GM23338 (cell line): ENCODE results near the gene FGGY. TPM values are rescaled to one million over a fixed set of nuclear protein-coding genes. Genes with fewer than 3 reads are reported as not detected.

ENCODE experiments used
- ATAC-seq: fragments of 200-7000 bp; cut with Tn5 transposase; 3 replicates; pipeline ENCODE4 v1.9.1; 2020
- DNase-seq: peaks from one replicate; pipeline ENCODE4 v3.0.0-alpha.2; 2015; ENCODE audit warnings: low spot score
- H2AFZ ChIP-seq: fragments of 200-600 bp; sonication (generic); 2 replicates; pipeline ENCODE4 v1.8.0; 2016; ENCODE audit warnings: antibody characterized with exemption, mild to moderate bottlenecking, moderate library complexity
- H3F3A ChIP-seq: fragments of 200-600 bp; sonication (generic); replicated peaks from 2 replicates; pipeline ENCODE4 v1.8.0; 2017; ENCODE audit warnings: antibody characterized with exemption, mixed run types, low read depth
- H3K27ac ChIP-seq: fragments of 200-600 bp; sonication (generic); 2 replicates; pipeline ENCODE4 v1.6.1; 2016; ENCODE audit warnings: low read depth
- H3K27me3 ChIP-seq: fragments of 200-600 bp; sonication (generic); 2 replicates; pipeline ENCODE4 v1.8.0; 2016; ENCODE audit warnings: mild to moderate bottlenecking, mixed run types, moderate library complexity; ENCODE audit not compliant: insufficient read depth
- H3K36me3 ChIP-seq: fragments of 200-600 bp; sonication (generic); 2 replicates; pipeline ENCODE4 v1.8.0; 2016; ENCODE audit warnings: mild to moderate bottlenecking; ENCODE audit not compliant: insufficient read depth
- H3K4me1 ChIP-seq: fragments of 200-600 bp; sonication (generic); 2 replicates; pipeline ENCODE4 v1.8.0; 2016; ENCODE audit warnings: mild to moderate bottlenecking, moderate library complexity; ENCODE audit not compliant: insufficient read depth
- H3K4me2 ChIP-seq: fragments of 200-600 bp; sonication (generic); 2 replicates; pipeline ENCODE4 v1.7.1; 2017; ENCODE audit warnings: mixed run types
- H3K4me3 ChIP-seq: fragments of 200-600 bp; sonication (generic); 2 replicates; pipeline ENCODE4 v1.6.1; 2016; ENCODE audit warnings: mixed run types
- H3K79me2 ChIP-seq: fragments of 200-600 bp; sonication (generic); replicated peaks from 2 replicates; pipeline ENCODE4 v1.8.0; 2017; ENCODE audit warnings: mild to moderate bottlenecking; ENCODE audit not compliant: insufficient read depth
- H3K9me2 ChIP-seq: fragments of 200-600 bp; sonication (generic); 2 replicates; pipeline ENCODE4 v1.8.0; 2017; ENCODE audit not compliant: insufficient read depth
- H4K20me1 ChIP-seq: fragments of 200-600 bp; sonication (generic); replicated peaks from 2 replicates; pipeline ENCODE4 v1.8.0; 2017; ENCODE audit warnings: mild to moderate bottlenecking; ENCODE audit not compliant: insufficient read depth
- H3K27ac Mint-ChIP-seq: 2 replicates; pipeline ENCODE4 v1.8.0; 2020; ENCODE audit warnings: inconsistent platforms, mild to moderate bottlenecking, moderate library complexity, mixed read lengths
- H3K27me3 Mint-ChIP-seq: 3 replicates; pipeline ENCODE4 v1.8.0; 2022; ENCODE audit warnings: low read depth, mild to moderate bottlenecking, moderate library complexity, mixed read lengths, inconsistent platforms; ENCODE audit not compliant: insufficient read depth, poor library complexity
- H3K36me3 Mint-ChIP-seq: 3 replicates; pipeline ENCODE4 v1.8.0; 2021; ENCODE audit warnings: low read depth, mild to moderate bottlenecking, inconsistent platforms, moderate library complexity, mixed read lengths
- H3K4me1 Mint-ChIP-seq: 3 replicates; pipeline ENCODE4 v1.8.0; 2020; ENCODE audit warnings: mild to moderate bottlenecking, inconsistent platforms, mixed read lengths
- H3K4me3 Mint-ChIP-seq: 3 replicates; pipeline ENCODE4 v1.8.0; 2021; ENCODE audit warnings: moderate library complexity, mild to moderate bottlenecking, inconsistent platforms, mixed read lengths
- H3K9me3 Mint-ChIP-seq: 3 replicates; pipeline ENCODE4 v1.8.0; 2020; ENCODE audit warnings: moderate library complexity, mild to moderate bottlenecking, inconsistent platforms, mixed read lengths
- CREB1 ChIP-seq: fragments of 250-450 bp; sonication (Bioruptor Pico); IDR thresholded peaks from 2 replicates; pipeline ENCODE4 v1.5.0; 2020; ENCODE audit warnings: low read depth, mild to moderate bottlenecking, moderate library complexity
- EZH2 ChIP-seq: fragments of 200-600 bp; sonication (generic); IDR thresholded peaks from one replicate; pipeline ENCODE4 v1.8.0; 2017; ENCODE audit warnings: antibody characterized with exemption, mild to moderate bottlenecking, low read depth; ENCODE audit not compliant: unreplicated experiment
- EZH2phosphoT487 ChIP-seq: fragments of 200-600 bp; sonication (generic); IDR thresholded peaks from one replicate; pipeline ENCODE4 v1.8.1; 2018; ENCODE audit warnings: antibody characterized with exemption; ENCODE audit not compliant: unreplicated experiment
- JUNB ChIP-seq: IDR thresholded peaks from one replicate; pipeline ENCODE4 v1.6.1; 2016; ENCODE audit warnings: antibody characterized with exemption; ENCODE audit not compliant: unreplicated experiment
- NANOG ChIP-seq: IDR thresholded peaks from 2 replicates; pipeline ENCODE4 v1.6.1; 2016; ENCODE audit warnings: antibody characterized with exemption, borderline replicate concordance
- POLR2AphosphoS5 ChIP-seq: IDR thresholded peaks from 2 replicates; pipeline ENCODE4 v1.6.1; 2016; ENCODE audit warnings: antibody characterized with exemption, low read depth
- STAT1 ChIP-seq: IDR thresholded peaks from one replicate; pipeline ENCODE4 v1.6.1; 2016; ENCODE audit warnings: antibody characterized with exemption; ENCODE audit not compliant: unreplicated experiment
- ZNF114 ChIP-seq: fragments of 250-450 bp; sonication (Bioruptor Pico); IDR thresholded peaks from 2 replicates; pipeline ENCODE4 v1.5.0; 2020; ENCODE audit warnings: mild to moderate bottlenecking, moderate library complexity
- ZNF331 ChIP-seq: fragments of 250-450 bp; sonication (Bioruptor Pico); IDR thresholded peaks from 2 replicates; pipeline ENCODE4 v1.5.0; 2020; ENCODE audit warnings: low read depth, mild to moderate bottlenecking, moderate library complexity
- polyA plus RNA-seq: library from polyadenylated mRNA; unstranded; fragments of >200 nt; fragmentation: Nextera tagmentation; extraction: Ambion mirVana; gene quantifications from 2 replicates; pipeline ENCODE4 v1.2.1, GENCODE V29; 2016
- total RNA-seq: library from RNA; depleted of rRNA; stranded (reverse); fragments of >200 nt; shearing (Covaris generic); gene quantifications from 2 replicates; pipeline ENCODE4 v1.2.3, GENCODE V29; 2014
- TF ChIP-seq, protein P1 (sequence below), 2 experiments: fragments of 200-600 bp in 1 of 2; sonication (generic) in 1 of 2; conservative IDR thresholded peaks; 2 replicates each; pipeline versions ENCODE4 v1.5.1 to v1.6.1; 2016 to 2017; ENCODE audit warnings: antibody characterized with exemption in 2 of 2, low read depth in 2 of 2, mild to moderate bottlenecking in 2 of 2, moderate library complexity in 1 of 2
- TF ChIP-seq, protein P2 (sequence below): fragments of 250-450 bp; sonication (Bioruptor Pico); IDR thresholded peaks from 2 replicates; pipeline ENCODE4 v1.5.0; 2020; ENCODE audit warnings: mild to moderate bottlenecking, moderate library complexity
- TF ChIP-seq, protein P3 (sequence below): IDR thresholded peaks from 2 replicates; pipeline ENCODE4 v1.6.1; 2016; ENCODE audit warnings: antibody characterized with exemption
- TF ChIP-seq, protein P4 (sequence below): IDR thresholded peaks from one replicate; pipeline ENCODE4 v1.6.1; 2018; ENCODE audit warnings: antibody characterized with exemption; ENCODE audit not compliant: unreplicated experiment

Gene FGGY
- total and polyA plus RNA-seq, 2 experiments from 2014 or later = 10.9 to 21.4 TPM

DNA sequence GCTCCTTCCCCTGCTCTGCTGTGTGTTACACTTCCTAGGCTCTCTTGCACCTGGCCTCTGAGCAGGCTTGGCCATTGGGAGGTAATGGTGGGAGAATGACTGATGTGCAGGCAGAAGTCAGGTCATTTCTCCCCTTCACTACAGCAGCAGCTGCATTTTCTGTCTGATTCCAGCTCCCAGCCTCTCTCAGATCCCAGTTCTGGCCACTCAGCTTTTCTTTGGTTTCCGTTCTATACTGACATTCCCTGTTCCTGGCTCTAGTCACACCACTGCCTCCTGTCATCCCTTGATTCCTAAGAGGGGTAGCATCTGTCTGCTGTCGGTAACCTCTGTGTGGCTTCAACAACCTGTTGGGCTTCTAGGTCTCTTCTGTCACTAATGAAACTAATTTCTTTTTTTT is 390.2 kb downstream of the FGGY start:
- peaks cover 16% of the 10 kb centered on the region for H3K4me1 Mint-ChIP-seq
- no peaks in the 10 kb centered on the region for H3F3A ChIP-seq
- ATAC-seq (no peak), DNase-seq (no peak)
- H3K27me3 Mint-ChIP-seq = peaks cover 3% of the 10 kb centered on the region
- no peak overlapping the region for H3K27ac ChIP-seq
- no peaks in the 10 kb centered on the region for H3K27me3 ChIP-seq
- H3K4me2 ChIP-seq = no peak overlapping the region
- TF ChIP-seq, protein P1, sequence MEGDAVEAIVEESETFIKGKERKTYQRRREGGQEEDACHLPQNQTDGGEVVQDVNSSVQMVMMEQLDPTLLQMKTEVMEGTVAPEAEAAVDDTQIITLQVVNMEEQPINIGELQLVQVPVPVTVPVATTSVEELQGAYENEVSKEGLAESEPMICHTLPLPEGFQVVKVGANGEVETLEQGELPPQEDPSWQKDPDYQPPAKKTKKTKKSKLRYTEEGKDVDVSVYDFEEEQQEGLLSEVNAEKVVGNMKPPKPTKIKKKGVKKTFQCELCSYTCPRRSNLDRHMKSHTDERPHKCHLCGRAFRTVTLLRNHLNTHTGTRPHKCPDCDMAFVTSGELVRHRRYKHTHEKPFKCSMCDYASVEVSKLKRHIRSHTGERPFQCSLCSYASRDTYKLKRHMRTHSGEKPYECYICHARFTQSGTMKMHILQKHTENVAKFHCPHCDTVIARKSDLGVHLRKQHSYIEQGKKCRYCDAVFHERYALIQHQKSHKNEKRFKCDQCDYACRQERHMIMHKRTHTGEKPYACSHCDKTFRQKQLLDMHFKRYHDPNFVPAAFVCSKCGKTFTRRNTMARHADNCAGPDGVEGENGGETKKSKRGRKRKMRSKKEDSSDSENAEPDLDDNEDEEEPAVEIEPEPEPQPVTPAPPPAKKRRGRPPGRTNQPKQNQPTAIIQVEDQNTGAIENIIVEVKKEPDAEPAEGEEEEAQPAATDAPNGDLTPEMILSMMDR (conservative IDR thresholded peaks at IDR 0.05; ENCODE audit: low read depth in 2 of 2) = no peak
- TF ChIP-seq ZNF114 (CRISPR knock-in tag) (no peak), NANOG (no peak), JUNB (no peak), EZH2 (no peak), EZH2phosphoT487 (no peak), STAT1 (no peak), CREB1 (CRISPR knock-in tag) (no peak), ZNF331 (CRISPR knock-in tag) (no peak), POLR2AphosphoS5 (no peak)
- TF ChIP-seq, protein P2, sequence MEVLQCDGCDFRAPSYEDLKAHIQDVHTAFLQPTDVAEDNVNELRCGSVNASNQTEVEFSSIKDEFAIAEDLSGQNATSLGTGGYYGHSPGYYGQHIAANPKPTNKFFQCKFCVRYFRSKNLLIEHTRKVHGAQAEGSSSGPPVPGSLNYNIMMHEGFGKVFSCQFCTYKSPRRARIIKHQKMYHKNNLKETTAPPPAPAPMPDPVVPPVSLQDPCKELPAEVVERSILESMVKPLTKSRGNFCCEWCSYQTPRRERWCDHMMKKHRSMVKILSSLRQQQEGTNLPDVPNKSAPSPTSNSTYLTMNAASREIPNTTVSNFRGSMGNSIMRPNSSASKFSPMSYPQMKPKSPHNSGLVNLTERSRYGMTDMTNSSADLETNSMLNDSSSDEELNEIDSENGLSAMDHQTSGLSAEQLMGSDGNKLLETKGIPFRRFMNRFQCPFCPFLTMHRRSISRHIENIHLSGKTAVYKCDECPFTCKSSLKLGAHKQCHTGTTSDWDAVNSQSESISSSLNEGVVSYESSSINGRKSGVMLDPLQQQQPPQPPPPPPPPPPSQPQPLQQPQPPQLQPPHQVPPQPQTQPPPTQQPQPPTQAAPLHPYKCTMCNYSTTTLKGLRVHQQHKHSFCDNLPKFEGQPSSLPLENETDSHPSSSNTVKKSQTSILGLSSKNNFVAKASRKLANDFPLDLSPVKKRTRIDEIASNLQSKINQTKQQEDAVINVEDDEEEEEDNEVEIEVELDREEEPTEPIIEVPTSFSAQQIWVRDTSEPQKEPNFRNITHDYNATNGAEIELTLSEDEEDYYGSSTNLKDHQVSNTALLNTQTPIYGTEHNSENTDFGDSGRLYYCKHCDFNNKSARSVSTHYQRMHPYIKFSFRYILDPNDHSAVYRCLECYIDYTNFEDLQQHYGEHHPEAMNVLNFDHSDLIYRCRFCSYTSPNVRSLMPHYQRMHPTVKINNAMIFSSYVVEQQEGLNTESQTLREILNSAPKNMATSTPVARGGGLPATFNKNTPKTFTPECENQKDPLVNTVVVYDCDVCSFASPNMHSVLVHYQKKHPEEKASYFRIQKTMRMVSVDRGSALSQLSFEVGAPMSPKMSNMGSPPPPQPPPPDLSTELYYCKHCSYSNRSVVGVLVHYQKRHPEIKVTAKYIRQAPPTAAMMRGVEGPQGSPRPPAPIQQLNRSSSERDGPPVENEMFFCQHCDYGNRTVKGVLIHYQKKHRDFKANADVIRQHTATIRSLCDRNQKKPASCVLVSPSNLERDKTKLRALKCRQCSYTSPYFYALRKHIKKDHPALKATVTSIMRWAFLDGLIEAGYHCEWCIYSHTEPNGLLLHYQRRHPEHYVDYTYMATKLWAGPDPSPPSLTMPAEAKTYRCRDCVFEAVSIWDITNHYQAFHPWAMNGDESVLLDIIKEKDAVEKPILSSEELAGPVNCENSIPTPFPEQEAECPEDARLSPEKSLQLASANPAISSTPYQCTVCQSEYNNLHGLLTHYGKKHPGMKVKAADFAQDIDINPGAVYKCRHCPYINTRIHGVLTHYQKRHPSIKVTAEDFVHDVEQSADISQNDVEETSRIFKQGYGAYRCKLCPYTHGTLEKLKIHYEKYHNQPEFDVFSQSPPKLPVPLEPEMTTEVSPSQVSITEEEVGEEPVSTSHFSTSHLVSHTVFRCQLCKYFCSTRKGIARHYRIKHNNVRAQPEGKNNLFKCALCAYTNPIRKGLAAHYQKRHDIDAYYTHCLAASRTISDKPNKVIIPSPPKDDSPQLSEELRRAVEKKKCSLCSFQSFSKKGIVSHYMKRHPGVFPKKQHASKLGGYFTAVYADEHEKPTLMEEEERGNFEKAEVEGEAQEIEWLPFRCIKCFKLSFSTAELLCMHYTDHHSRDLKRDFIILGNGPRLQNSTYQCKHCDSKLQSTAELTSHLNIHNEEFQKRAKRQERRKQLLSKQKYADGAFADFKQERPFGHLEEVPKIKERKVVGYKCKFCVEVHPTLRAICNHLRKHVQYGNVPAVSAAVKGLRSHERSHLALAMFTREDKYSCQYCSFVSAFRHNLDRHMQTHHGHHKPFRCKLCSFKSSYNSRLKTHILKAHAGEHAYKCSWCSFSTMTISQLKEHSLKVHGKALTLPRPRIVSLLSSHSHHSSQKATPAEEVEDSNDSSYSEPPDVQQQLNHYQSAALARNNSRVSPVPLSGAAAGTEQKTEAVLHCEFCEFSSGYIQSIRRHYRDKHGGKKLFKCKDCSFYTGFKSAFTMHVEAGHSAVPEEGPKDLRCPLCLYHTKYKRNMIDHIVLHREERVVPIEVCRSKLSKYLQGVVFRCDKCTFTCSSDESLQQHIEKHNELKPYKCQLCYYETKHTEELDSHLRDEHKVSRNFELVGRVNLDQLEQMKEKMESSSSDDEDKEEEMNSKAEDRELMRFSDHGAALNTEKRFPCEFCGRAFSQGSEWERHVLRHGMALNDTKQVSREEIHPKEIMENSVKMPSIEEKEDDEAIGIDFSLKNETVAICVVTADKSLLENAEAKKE (CRISPR knock-in tag) = no peak
- TF ChIP-seq, protein P3, sequence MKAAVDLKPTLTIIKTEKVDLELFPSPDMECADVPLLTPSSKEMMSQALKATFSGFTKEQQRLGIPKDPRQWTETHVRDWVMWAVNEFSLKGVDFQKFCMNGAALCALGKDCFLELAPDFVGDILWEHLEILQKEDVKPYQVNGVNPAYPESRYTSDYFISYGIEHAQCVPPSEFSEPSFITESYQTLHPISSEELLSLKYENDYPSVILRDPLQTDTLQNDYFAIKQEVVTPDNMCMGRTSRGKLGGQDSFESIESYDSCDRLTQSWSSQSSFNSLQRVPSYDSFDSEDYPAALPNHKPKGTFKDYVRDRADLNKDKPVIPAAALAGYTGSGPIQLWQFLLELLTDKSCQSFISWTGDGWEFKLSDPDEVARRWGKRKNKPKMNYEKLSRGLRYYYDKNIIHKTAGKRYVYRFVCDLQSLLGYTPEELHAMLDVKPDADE = no peak
- TF ChIP-seq, protein P4, sequence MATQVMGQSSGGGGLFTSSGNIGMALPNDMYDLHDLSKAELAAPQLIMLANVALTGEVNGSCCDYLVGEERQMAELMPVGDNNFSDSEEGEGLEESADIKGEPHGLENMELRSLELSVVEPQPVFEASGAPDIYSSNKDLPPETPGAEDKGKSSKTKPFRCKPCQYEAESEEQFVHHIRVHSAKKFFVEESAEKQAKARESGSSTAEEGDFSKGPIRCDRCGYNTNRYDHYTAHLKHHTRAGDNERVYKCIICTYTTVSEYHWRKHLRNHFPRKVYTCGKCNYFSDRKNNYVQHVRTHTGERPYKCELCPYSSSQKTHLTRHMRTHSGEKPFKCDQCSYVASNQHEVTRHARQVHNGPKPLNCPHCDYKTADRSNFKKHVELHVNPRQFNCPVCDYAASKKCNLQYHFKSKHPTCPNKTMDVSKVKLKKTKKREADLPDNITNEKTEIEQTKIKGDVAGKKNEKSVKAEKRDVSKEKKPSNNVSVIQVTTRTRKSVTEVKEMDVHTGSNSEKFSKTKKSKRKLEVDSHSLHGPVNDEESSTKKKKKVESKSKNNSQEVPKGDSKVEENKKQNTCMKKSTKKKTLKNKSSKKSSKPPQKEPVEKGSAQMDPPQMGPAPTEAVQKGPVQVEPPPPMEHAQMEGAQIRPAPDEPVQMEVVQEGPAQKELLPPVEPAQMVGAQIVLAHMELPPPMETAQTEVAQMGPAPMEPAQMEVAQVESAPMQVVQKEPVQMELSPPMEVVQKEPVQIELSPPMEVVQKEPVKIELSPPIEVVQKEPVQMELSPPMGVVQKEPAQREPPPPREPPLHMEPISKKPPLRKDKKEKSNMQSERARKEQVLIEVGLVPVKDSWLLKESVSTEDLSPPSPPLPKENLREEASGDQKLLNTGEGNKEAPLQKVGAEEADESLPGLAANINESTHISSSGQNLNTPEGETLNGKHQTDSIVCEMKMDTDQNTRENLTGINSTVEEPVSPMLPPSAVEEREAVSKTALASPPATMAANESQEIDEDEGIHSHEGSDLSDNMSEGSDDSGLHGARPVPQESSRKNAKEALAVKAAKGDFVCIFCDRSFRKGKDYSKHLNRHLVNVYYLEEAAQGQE = no peak
- no peak overlapping the region for H3K4me3 ChIP-seq
- H3K9me2 ChIP-seq = no peaks in the 10 kb centered on the region
- H3K9me3 Mint-ChIP-seq = no peaks in the 10 kb centered on the region
- no peak overlapping the region for H3K27ac Mint-ChIP-seq
- H3K36me3 ChIP-seq = no peaks in the 10 kb centered on the region
- H4K20me1 ChIP-seq = no peaks in the 10 kb centered on the region
- H3K79me2 ChIP-seq = no peaks in the 10 kb centered on the region
- no peaks in the 10 kb centered on the region for H3K36me3 Mint-ChIP-seq
- H3K4me3 Mint-ChIP-seq = no peak overlapping the region
- no peak overlapping the region for H2AFZ ChIP-seq
- H3K4me1 ChIP-seq = peaks cover 16% of the 10 kb centered on the region
